Fibroblast of lung (primary cell): ENCODE data around the gene CLEC17A.

Source experiments
- EZH2 ChIP-seq: IDR thresholded peaks from 2 replicates; pipeline ENCODE4 v1.5.1; 2012; ENCODE audit warnings: low read length, control low read depth, mild to moderate bottlenecking; ENCODE audit errors: missing control alignments
- TF ChIP-seq, protein P1 (sequence below), 2 donors: IDR thresholded peaks in 1 of 2; conservative IDR thresholded peaks in 1 of 2; 1 replicate in 1 of 2; 2 replicates in 1 of 2; pipeline ENCODE4 v1.5.1; 2011 to 2012; ENCODE audit warnings: low read length in 2 of 2, control low read depth in 1 of 2, inconsistent platforms in 1 of 2, low read depth in 1 of 2, mild to moderate bottlenecking in 1 of 2

DNA sequence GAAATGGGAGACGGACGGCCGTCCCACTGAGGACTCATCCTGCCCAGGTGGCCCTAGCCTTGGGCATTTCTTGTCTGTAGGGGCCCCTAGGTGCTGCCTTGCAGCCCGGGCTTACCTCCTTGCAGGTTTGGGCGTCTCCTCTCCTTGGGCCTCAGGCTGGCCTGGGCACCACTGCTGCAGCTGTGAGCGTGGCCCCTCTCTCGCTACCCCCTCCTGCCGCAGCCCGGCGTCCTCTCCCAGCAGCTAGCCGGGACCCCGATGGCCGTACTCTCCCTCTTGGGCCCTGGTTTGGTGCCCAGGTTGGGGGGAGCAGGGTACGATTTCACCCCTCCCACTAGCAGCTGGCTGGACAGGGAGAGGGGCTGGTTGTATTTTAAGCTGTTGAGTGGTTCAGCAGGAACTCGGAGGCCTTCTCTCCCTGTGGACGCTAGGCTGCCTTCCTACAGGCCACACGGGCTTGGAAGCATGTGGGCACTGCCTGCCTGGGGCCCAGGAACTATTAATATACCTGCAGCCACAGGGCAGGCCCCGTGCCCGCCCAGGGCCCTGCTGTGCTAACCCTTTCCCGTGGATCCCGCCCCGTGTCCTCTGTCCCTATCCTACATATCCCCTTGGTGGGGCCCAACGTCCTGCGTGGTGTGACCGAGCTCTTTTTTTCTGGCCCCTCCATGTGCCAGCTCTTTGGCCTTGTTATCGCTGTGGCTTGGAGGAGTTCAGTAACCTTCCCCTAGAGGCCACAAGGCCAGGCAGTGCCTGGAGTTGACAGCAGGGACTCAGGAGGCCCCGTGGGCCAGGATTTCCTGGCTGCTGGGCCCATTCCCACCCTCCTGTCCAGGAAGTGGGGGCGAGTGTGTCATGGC, 22.7 kb upstream of the CLEC17A start:
- TF ChIP-seq, protein P1, sequence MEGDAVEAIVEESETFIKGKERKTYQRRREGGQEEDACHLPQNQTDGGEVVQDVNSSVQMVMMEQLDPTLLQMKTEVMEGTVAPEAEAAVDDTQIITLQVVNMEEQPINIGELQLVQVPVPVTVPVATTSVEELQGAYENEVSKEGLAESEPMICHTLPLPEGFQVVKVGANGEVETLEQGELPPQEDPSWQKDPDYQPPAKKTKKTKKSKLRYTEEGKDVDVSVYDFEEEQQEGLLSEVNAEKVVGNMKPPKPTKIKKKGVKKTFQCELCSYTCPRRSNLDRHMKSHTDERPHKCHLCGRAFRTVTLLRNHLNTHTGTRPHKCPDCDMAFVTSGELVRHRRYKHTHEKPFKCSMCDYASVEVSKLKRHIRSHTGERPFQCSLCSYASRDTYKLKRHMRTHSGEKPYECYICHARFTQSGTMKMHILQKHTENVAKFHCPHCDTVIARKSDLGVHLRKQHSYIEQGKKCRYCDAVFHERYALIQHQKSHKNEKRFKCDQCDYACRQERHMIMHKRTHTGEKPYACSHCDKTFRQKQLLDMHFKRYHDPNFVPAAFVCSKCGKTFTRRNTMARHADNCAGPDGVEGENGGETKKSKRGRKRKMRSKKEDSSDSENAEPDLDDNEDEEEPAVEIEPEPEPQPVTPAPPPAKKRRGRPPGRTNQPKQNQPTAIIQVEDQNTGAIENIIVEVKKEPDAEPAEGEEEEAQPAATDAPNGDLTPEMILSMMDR (conservative IDR thresholded peaks at IDR 0.05 in 1 of 2, IDR thresholded peaks at IDR 0.05 in 1 of 2; ENCODE audit: low read depth in 1 of 2, low read length in 2 of 2): no peak
- no peak for TF ChIP-seq EZH2
